Hepatocyte (in vitro differentiated cells): ENCODE results near the gene TMEM123. TPM values are rescaled to one million over a fixed set of nuclear protein-coding genes. Genes with fewer than 3 reads are reported as not detected.

Source experiments
- DNase-seq: peaks from one replicate; pipeline ENCODE4 v3.0.0-alpha.2; 2016; ENCODE audit warnings: low spot score
- H2AFZ ChIP-seq: fragments of 200-600 bp; sonication (generic); 2 replicates; pipeline ENCODE4 v1.6.0; 2016; ENCODE audit warnings: antibody characterized with exemption, mild to moderate bottlenecking
- H3K27ac ChIP-seq: fragments of 200-600 bp; sonication (generic); 2 replicates; pipeline ENCODE4 v1.5.1; 2016; ENCODE audit warnings: mild to moderate bottlenecking
- H3K27me3 ChIP-seq: fragments of 200-600 bp; sonication (generic); 2 replicates; pipeline ENCODE4 v1.6.1; 2016
- H3K36me3 ChIP-seq: fragments of 200-600 bp; sonication (generic); replicated peaks from 2 replicates; pipeline ENCODE4 v1.5.1; 2016; ENCODE audit warnings: low read depth; ENCODE audit not compliant: insufficient read depth
- H3K4me1 ChIP-seq: fragments of 200-600 bp; sonication (generic); 2 replicates; pipeline ENCODE4 v1.5.1; 2016; ENCODE audit warnings: mild to moderate bottlenecking, moderate library complexity; ENCODE audit not compliant: insufficient read depth
- H3K4me2 ChIP-seq: fragments of 200-600 bp; sonication (generic); 2 replicates; pipeline ENCODE4 v1.6.0; 2016
- H3K4me3 ChIP-seq: fragments of 200-600 bp; sonication (generic); 2 replicates; pipeline ENCODE4 v1.5.1; 2016; ENCODE audit warnings: mild to moderate bottlenecking
- H3K79me2 ChIP-seq: fragments of 200-600 bp; sonication (generic); 2 replicates; pipeline ENCODE4 v1.6.0; 2017; ENCODE audit warnings: mild to moderate bottlenecking
- H3K9me2 ChIP-seq: fragments of 200-600 bp; sonication (generic); replicated peaks from 2 replicates; pipeline ENCODE4 v1.6.0; 2017; ENCODE audit warnings: mild to moderate bottlenecking; ENCODE audit not compliant: insufficient read depth
- H3K9me3 ChIP-seq: fragments of 200-600 bp; sonication (generic); 2 replicates; pipeline ENCODE4 v1.5.1; 2016; ENCODE audit warnings: low read depth, mild to moderate bottlenecking
- H4K20me1 ChIP-seq: fragments of 200-600 bp; sonication (generic); 2 replicates; pipeline ENCODE4 v1.6.0; 2016; ENCODE audit warnings: mild to moderate bottlenecking; ENCODE audit not compliant: insufficient read depth, poor library complexity, severe bottlenecking
- CTCF ChIP-seq: fragments of 200-600 bp; sonication (generic); IDR thresholded peaks from 2 replicates; pipeline ENCODE4 v1.5.1; 2016; ENCODE audit warnings: antibody characterized with exemption, mild to moderate bottlenecking; ENCODE audit not compliant: poor library complexity
- EZH2 ChIP-seq: fragments of 200-600 bp; sonication (generic); IDR thresholded peaks from 2 replicates; pipeline ENCODE4 v1.6.1; 2016; ENCODE audit warnings: antibody characterized with exemption, mild to moderate bottlenecking, borderline replicate concordance
- EZH2phosphoT487 ChIP-seq: fragments of 200-600 bp; sonication (generic); IDR thresholded peaks from one replicate; pipeline ENCODE4 v1.6.1; 2018; ENCODE audit warnings: antibody characterized with exemption, mild to moderate bottlenecking, low read depth, moderate library complexity; ENCODE audit not compliant: unreplicated experiment, severe bottlenecking
- WGBS: methylation state at CpG from one replicate; pipeline ENCODE4 v1.1.6; 2016; ENCODE audit warnings: low lambda C conversion rate; ENCODE audit errors: missing lambda C conversion rate; 5-methylcytosine and 5-hydroxymethylcytosine counted together
- polyA plus RNA-seq: library from polyadenylated mRNA; unstranded; fragments of >200 nt; fragmentation: Nextera tagmentation; extraction: Ambion mirVana; gene quantifications from 2 replicates; pipeline ENCODE4 v1.2.1, GENCODE V29; 2016
- total RNA-seq: library from RNA; depleted of rRNA; stranded (reverse); fragments of >200 nt; gene quantifications from 2 replicates; pipeline ENCODE4 v1.2.3, GENCODE V29; 2014

The TMEM123 gene
- total and polyA plus RNA-seq, 2 experiments from 2014 or later = 122 to 182 TPM

- H3K4me3 ChIP-seq = no peak overlapping the region
- H3K36me3 ChIP-seq = no peaks in the 10 kb centered on the region
- no peak overlapping the region for H3K27ac ChIP-seq
- WGBS = 95% methylated on average over 1 of the region's 1 CpG
- H3K4me1 ChIP-seq = no peaks in the 10 kb centered on the region
- peaks cover 29% of the 10 kb centered on the region for H3K79me2 ChIP-seq
- H3K4me2 ChIP-seq = no peak overlapping the region
- H2AFZ ChIP-seq = no peak overlapping the region
- H3K9me2 ChIP-seq = no peaks in the 10 kb centered on the region
- no peaks in the 10 kb centered on the region for H3K27me3 ChIP-seq
- H4K20me1 ChIP-seq = no peaks in the 10 kb centered on the region
- TF ChIP-seq EZH2phosphoT487 (no peak), CTCF (no peak), EZH2 (no peak)
- no peak for DNase-seq
- H3K9me3 ChIP-seq = no peaks in the 10 kb centered on the region
Observed at GRCh38 chr11:102364991-102365390, 87.6 kb downstream of the TMEM123 start.

- 97% methylated on average over 5 of the region's 5 CpGs for WGBS
- no peaks in the 10 kb centered on the region for H3K9me2 ChIP-seq
- no peaks in the 10 kb centered on the region for H3K36me3 ChIP-seq
- H3K4me3 ChIP-seq = no peak overlapping the region
- H3K79me2 ChIP-seq = peaks cover 60% of the 10 kb centered on the region
- no peak for DNase-seq
- H3K4me2 ChIP-seq = no peak overlapping the region
- H3K27me3 ChIP-seq = no peaks in the 10 kb centered on the region
- no peak overlapping the region for H2AFZ ChIP-seq
- no peaks in the 10 kb centered on the region for H3K4me1 ChIP-seq
- no peaks in the 10 kb centered on the region for H4K20me1 ChIP-seq
- TF ChIP-seq CTCF (no peak), EZH2phosphoT487 (no peak), EZH2 (no peak)
- H3K9me3 ChIP-seq = no peaks in the 10 kb centered on the region
- H3K27ac ChIP-seq = no peak overlapping the region
Observed at GRCh38 chr11:102361086-102362031, 91.2 kb downstream of the TMEM123 start.

GRCh38 chr11:102360681-102361080 lies 91.9 kb downstream of the TMEM123 start:
- whole genome bisulfite sequencing = 94% methylated on average over 3 of the region's 3 CpGs
- H3K27ac ChIP-seq = no peak overlapping the region
- no peaks in the 10 kb centered on the region for H3K4me1 ChIP-seq
- no peaks in the 10 kb centered on the region for H4K20me1 ChIP-seq
- H2AFZ ChIP-seq = no peak overlapping the region
- H3K4me3 ChIP-seq = no peak overlapping the region
- no peaks in the 10 kb centered on the region for H3K36me3 ChIP-seq
- H3K4me2 ChIP-seq = no peak overlapping the region
- no peaks in the 10 kb centered on the region for H3K27me3 ChIP-seq
- H3K79me2 ChIP-seq = peaks cover 67% of the 10 kb centered on the region
- DNase-seq = no peak
- TF ChIP-seq CTCF = no peak
- no peak for TF ChIP-seq EZH2phosphoT487
- no peak for TF ChIP-seq EZH2
- peaks cover under 1% of the 10 kb centered on the region for H3K9me3 ChIP-seq
- H3K9me2 ChIP-seq = no peaks in the 10 kb centered on the region
